Measurements from ENCODE around the gene OSBPL5. TPM values are rescaled to one million over a fixed set of nuclear protein-coding genes. Genes with fewer than 3 reads are reported as not detected.

The OSBPL5 gene
- polyA plus RNA-seq, 4 donors: 18.2 to 20.9 (median 19.8) TPM

- no peak for DNase-seq (ENCODE audit: low read depth in 4 of 4, low spot score in 3 of 4)
These were observed 121.7 kb downstream of the OSBPL5 start for GRCh38 chr11:3043315-3043871.

- no peak for DNase-seq (ENCODE audit: low read depth in 4 of 4, low spot score in 3 of 4)
These were observed 122.4 kb downstream of the OSBPL5 start for GRCh38 chr11:3042496-3043314.

GRCh38 chr11:3041699-3042441 is 123.2 kb downstream of the OSBPL5 start:
- DNase-seq (ENCODE audit: low read depth in 4 of 4, low spot score in 3 of 4): no peak

GRCh38 chr11:3040881-3041280 is 124.2 kb downstream of the OSBPL5 start:
- DNase-seq (ENCODE audit: low read depth in 4 of 4, low spot score in 3 of 4): no peak

GRCh38 chr11:3037945-3038271 is 127.2 kb downstream of the OSBPL5 start:
- no peak for DNase-seq (ENCODE audit: low read depth in 4 of 4, low spot score in 3 of 4)

Other genes with a start within 250 kb of the OSBPL5 start
- 1 to 10 TPM in 2 of 4 donors, under 1 TPM in 2; 0.54 to 2.5 (median 1.3) TPM for gene PHLDA2, start 235.9 kb downstream of the OSBPL5 start, polyA plus RNA-seq (ENCODE audit: insufficient read length in 4 of 4)
- 100 to 1,000 TPM; 173 to 202 (median 194) TPM for gene NAP1L4, start 173.0 kb downstream of the OSBPL5 start, polyA plus RNA-seq (ENCODE audit: insufficient read length in 4 of 4)
- gene CARS1, start 107.9 kb downstream of the OSBPL5 start, polyA plus RNA-seq (ENCODE audit: insufficient read length in 4 of 4): 10 to 100 TPM; 25.2 to 26.2 (median 25.9) TPM
- not detected for gene MRGPRG, start 53.5 kb upstream of the OSBPL5 start, polyA plus RNA-seq (ENCODE audit: insufficient read length in 4 of 4)
- gene MRGPRE, start 67.1 kb upstream of the OSBPL5 start, polyA plus RNA-seq (ENCODE audit: insufficient read length in 4 of 4): not detected
- 10 to 100 TPM; 30.1 to 39.5 (median 37.8) TPM for gene ZNF195, start 213.8 kb upstream of the OSBPL5 start, polyA plus RNA-seq (ENCODE audit: insufficient read length in 4 of 4)